Mesothelial cell of epicardium (in vitro differentiated cells): ENCODE measurements around the gene COQ10A. TPM values are rescaled to one million over a fixed set of nuclear protein-coding genes. Genes with fewer than 3 reads are reported as not detected.
"Not testable (repeated sequence)": the region's sequence is repeated elsewhere in the genome, so short reads cannot be mapped to it uniquely, and the experiment has no call there.

Experiments used
- DNase-seq, 2 experiments: peaks; one replicate each; pipeline ENCODE4 v3.0.0; 2021; ENCODE audit warnings: low spot score in 2 of 2; ENCODE audit not compliant: unreplicated experiment in 2 of 2
- H3K27ac Mint-ChIP-seq: 2 replicates; pipeline ENCODE4 v1.8.0; 2021; ENCODE audit warnings: mixed read lengths
- H3K27me3 Mint-ChIP-seq: 2 replicates; pipeline ENCODE4 v1.8.0; 2021; ENCODE audit warnings: low read depth, mixed read lengths
- H3K36me3 Mint-ChIP-seq: 2 replicates; pipeline ENCODE4 v1.8.0; 2021; ENCODE audit warnings: mixed read lengths
- H3K4me1 Mint-ChIP-seq: 2 replicates; pipeline ENCODE4 v1.8.0; 2021; ENCODE audit warnings: mixed read lengths
- H3K4me3 Mint-ChIP-seq: 2 replicates; pipeline ENCODE4 v1.8.0; 2021; ENCODE audit warnings: mild to moderate bottlenecking, moderate library complexity, mixed read lengths
- H3K9me3 Mint-ChIP-seq: 2 replicates; pipeline ENCODE4 v1.8.0; 2021; ENCODE audit warnings: mixed read lengths
- CTCF ChIP-seq: fragments of 200-600 bp; sonication (generic); IDR thresholded peaks from one replicate; pipeline ENCODE4 v1.5.0; 2021; ENCODE audit warnings: antibody characterized with exemption; ENCODE audit not compliant: unreplicated experiment
- total RNA-seq: library from RNA; stranded (reverse); gene quantifications from 3 replicates; pipeline ENCODE4 v1.2.1, GENCODE V29; 2021

Gene COQ10A
- total RNA-seq, 1 donor from 2014 or later = 15.3 TPM

- Mint-ChIP-seq H3K4me3 (no peak overlapping the region), H3K4me1 (peaks cover 7% of the 10 kb centered on the region), H3K9me3 (no peaks in the 10 kb centered on the region), H3K27me3 (no peaks in the 10 kb centered on the region), H3K27ac (peak overlapping the region; percentile 27), H3K36me3 (peaks cover 27% of the 10 kb centered on the region)
- no peak for DNase-seq
- no peak for TF ChIP-seq CTCF
Measured at GRCh38 chr12:56271031-56271430, 4.3 kb downstream of the COQ10A start.

- not testable (repeated sequence) for H3K4me1 Mint-ChIP-seq
Measured at GRCh38 chr12:56272468-56272867, 5.7 kb downstream of the COQ10A start.

GRCh38 chr12:56274299-56274698, 7.6 kb downstream of the COQ10A start:
- Mint-ChIP-seq H3K27ac (no peak overlapping the region), H3K4me3 (no peak overlapping the region), H3K36me3 (peaks cover 32% of the 10 kb centered on the region)

More at GRCh38 chr12:56272468-56272867, 5.7 kb downstream of the COQ10A start:
- DNase-seq, H3K9me3 Mint-ChIP-seq, H3K4me3 Mint-ChIP-seq, H3K27me3 Mint-ChIP-seq, H3K27ac Mint-ChIP-seq: not testable (repeated sequence)
- peaks cover 30% of the 10 kb centered on the region for H3K36me3 Mint-ChIP-seq

GRCh38 chr12:56278905-56279304, 12.2 kb downstream of the COQ10A start:
- DNase-seq = no peak
- Mint-ChIP-seq H3K4me3 (no peak overlapping the region), H3K4me1 (no peaks in the 10 kb centered on the region), H3K9me3 (no peaks in the 10 kb centered on the region), H3K36me3 (peaks cover 35% of the 10 kb centered on the region), H3K27me3 (no peaks in the 10 kb centered on the region), H3K27ac (no peak overlapping the region)
- TF ChIP-seq CTCF = no peak

More at GRCh38 chr12:56274299-56274698, 7.6 kb downstream of the COQ10A start:
- no peak for DNase-seq
- H3K4me1 Mint-ChIP-seq = no peaks in the 10 kb centered on the region
- no peak for TF ChIP-seq CTCF
- no peaks in the 10 kb centered on the region for H3K27me3 Mint-ChIP-seq
- H3K9me3 Mint-ChIP-seq = no peaks in the 10 kb centered on the region

GRCh38 chr12:56280849-56281248, 14.1 kb downstream of the COQ10A start:
- no peaks in the 10 kb centered on the region for H3K27me3 Mint-ChIP-seq
- no peak overlapping the region for H3K4me3 Mint-ChIP-seq
- no peaks in the 10 kb centered on the region for H3K4me1 Mint-ChIP-seq
- no peak for TF ChIP-seq CTCF
- no peak overlapping the region for H3K27ac Mint-ChIP-seq
- peaks cover 31% of the 10 kb centered on the region for H3K36me3 Mint-ChIP-seq
- DNase-seq = no peak
- H3K9me3 Mint-ChIP-seq = no peaks in the 10 kb centered on the region

- Mint-ChIP-seq H3K4me1 (no peaks in the 10 kb centered on the region), H3K36me3 (peaks cover 29% of the 10 kb centered on the region), H3K27me3 (no peaks in the 10 kb centered on the region), H3K4me3 (no peak overlapping the region), H3K9me3 (no peaks in the 10 kb centered on the region), H3K27ac (no peak overlapping the region)
- no peak for TF ChIP-seq CTCF
- no peak for DNase-seq
Measured at GRCh38 chr12:56282030-56282429, 15.3 kb downstream of the COQ10A start.
